Neural cell (in vitro differentiated cells): Measurements from ENCODE around the gene PIM3. TPM values are rescaled to one million over a fixed set of nuclear protein-coding genes. Genes with fewer than 3 reads are reported as not detected.

ENCODE experiments used
- H2AFZ ChIP-seq: fragments of 200-600, 300-800 bp; sonication (generic), shearing (Covaris generic); 2 replicates; pipeline ENCODE4 v1.6.0; 2014; ENCODE audit warnings: low read depth, mild to moderate bottlenecking, antibody characterized with exemption, low read length, moderate library complexity
- H3F3A ChIP-seq: fragments of 200-600 bp; shearing (Covaris generic); 2 replicates; pipeline ENCODE4 v1.6.1; 2016; ENCODE audit warnings: mild to moderate bottlenecking, moderate library complexity, mixed read lengths, antibody characterized with exemption, low read length; ENCODE audit not compliant: insufficient read depth, poor library complexity, severe bottlenecking
- H3K27ac ChIP-seq: fragments of 200-600, 300-800 bp; sonication (generic), shearing (Covaris generic); 2 replicates; pipeline ENCODE4 v1.5.1; 2014; ENCODE audit warnings: mild to moderate bottlenecking, low read length, moderate library complexity
- H3K27me3 ChIP-seq: fragments of 300-800, 200-600 bp; sonication (generic), shearing (Covaris generic); 2 replicates; pipeline ENCODE4 v1.6.0; 2014; ENCODE audit warnings: mild to moderate bottlenecking, low read depth, low read length, moderate library complexity; ENCODE audit not compliant: insufficient read depth
- H3K36me3 ChIP-seq: fragments of 300-800, 200-600 bp; sonication (generic), shearing (Covaris generic); 2 replicates; pipeline ENCODE4 v1.5.1; 2014; ENCODE audit warnings: mild to moderate bottlenecking, antibody characterized with exemption, low read length, moderate library complexity; ENCODE audit not compliant: insufficient read depth
- H3K4me2 ChIP-seq: fragments of 300-800, 200-600 bp; sonication (generic), shearing (Covaris generic); 2 replicates; pipeline ENCODE4 v1.6.0; 2014; ENCODE audit warnings: mild to moderate bottlenecking, low read length
- H3K4me3 ChIP-seq: fragments of 300-800, 200-600 bp; sonication (generic), shearing (Covaris generic); 2 replicates; pipeline ENCODE4 v1.5.1; 2014; ENCODE audit warnings: mild to moderate bottlenecking, low read length, moderate library complexity
- H3K79me2 ChIP-seq: fragments of 200-600 bp; shearing (Covaris generic); replicated peaks from 2 replicates; pipeline ENCODE4 v1.6.0; 2014; ENCODE audit warnings: mild to moderate bottlenecking, low read length, moderate library complexity; ENCODE audit not compliant: insufficient read depth
- H3K9ac ChIP-seq: fragments of 300-800, 200-600 bp; sonication (generic), shearing (Covaris generic); 2 replicates; pipeline ENCODE4 v1.6.1; 2016; ENCODE audit warnings: mild to moderate bottlenecking, low read length, mixed read lengths
- H3K9me2 ChIP-seq: fragments of 200-600 bp; shearing (Covaris generic); 2 replicates; pipeline ENCODE4 v1.6.1; 2016; ENCODE audit warnings: mild to moderate bottlenecking, low read length, mixed read lengths; ENCODE audit not compliant: insufficient read depth
- H3K9me3 ChIP-seq: fragments of 200-600, 300-800 bp; sonication (generic), shearing (Covaris generic); 2 replicates; pipeline ENCODE4 v1.6.1; 2016; ENCODE audit warnings: mild to moderate bottlenecking, mixed run types, low read length, moderate library complexity, mixed read lengths
- H4K20me1 ChIP-seq: fragments of 200-600 bp; shearing (Covaris generic); 2 replicates; pipeline ENCODE4 v1.6.1; 2016; ENCODE audit warnings: mild to moderate bottlenecking, mixed run types; ENCODE audit not compliant: insufficient read depth
- CTCF ChIP-seq: fragments of 450-650 bp; IDR thresholded peaks from 2 replicates; pipeline ENCODE4 v1.5.1; 2014; ENCODE audit warnings: antibody characterized with exemption, mild to moderate bottlenecking, moderate library complexity; ENCODE audit not compliant: poor library complexity, severe bottlenecking
- EP300 ChIP-seq: fragments of 450-650 bp; conservative IDR thresholded peaks from 2 replicates; pipeline ENCODE4 v1.6.1; 2014; ENCODE audit warnings: antibody characterized with exemption, mild to moderate bottlenecking, moderate library complexity; ENCODE audit not compliant: poor library complexity, severe bottlenecking
- EZH2 ChIP-seq: fragments of 200-600, 300-800 bp; shearing (Covaris generic), sonication (generic); IDR thresholded peaks from 2 replicates; pipeline ENCODE4 v1.6.1; 2014; ENCODE audit warnings: antibody characterized with exemption, low read length, borderline replicate concordance, mild to moderate bottlenecking; ENCODE audit not compliant: insufficient read depth, poor library complexity, severe bottlenecking
- MXI1 ChIP-seq: fragments of 450-650 bp; conservative IDR thresholded peaks from 2 replicates; pipeline ENCODE4 v1.6.1; 2014; ENCODE audit warnings: antibody characterized with exemption, mild to moderate bottlenecking; ENCODE audit not compliant: poor library complexity, severe bottlenecking
- POLR2AphosphoS5 ChIP-seq: IDR thresholded peaks from 2 replicates; pipeline ENCODE4 v1.6.1; 2012
- RAD21 ChIP-seq: fragments of 450-650 bp; conservative IDR thresholded peaks from 2 replicates; pipeline ENCODE4 v1.6.1; 2014; ENCODE audit warnings: antibody characterized with exemption, mild to moderate bottlenecking, moderate library complexity
- REST ChIP-seq: IDR thresholded peaks from 2 replicates; pipeline ENCODE4 v1.6.1; 2012; ENCODE audit warnings: borderline replicate concordance
- SMC3 ChIP-seq: fragments of 450-650 bp; conservative IDR thresholded peaks from 2 replicates; pipeline ENCODE4 v1.6.1; 2014; ENCODE audit warnings: antibody characterized with exemption, mild to moderate bottlenecking, moderate library complexity; ENCODE audit not compliant: poor library complexity
- TAF1 ChIP-seq: IDR thresholded peaks from 2 replicates; pipeline ENCODE4 v1.6.1; 2012; ENCODE audit warnings: low read depth
- polyA plus RNA-seq: library from polyadenylated mRNA; depleted of rRNA; stranded (reverse); fragments of >200 nt; gene quantifications from 2 replicates; pipeline ENCODE4 v1.2.3, GENCODE V29; 2014

Gene PIM3
- polyA plus RNA-seq, 1 donor from 2014 or later = 28.7 TPM

- TF ChIP-seq CTCF = no peak
- no peak for TF ChIP-seq TAF1
- no peak for TF ChIP-seq MXI1
- TF ChIP-seq EP300 = no peak
- TF ChIP-seq SMC3 = no peak
- TF ChIP-seq POLR2AphosphoS5 = no peak
- no peaks in the 10 kb centered on the region for H3F3A ChIP-seq
- no peak overlapping the region for H3K4me2 ChIP-seq
- no peak overlapping the region for H3K4me3 ChIP-seq
- no peaks in the 10 kb centered on the region for H3K27me3 ChIP-seq
- H2AFZ ChIP-seq = no peak overlapping the region
- no peaks in the 10 kb centered on the region for H3K36me3 ChIP-seq
- H3K9ac ChIP-seq = no peak overlapping the region
- H3K79me2 ChIP-seq = no peaks in the 10 kb centered on the region
- no peaks in the 10 kb centered on the region for H3K9me2 ChIP-seq
- no peaks in the 10 kb centered on the region for H4K20me1 ChIP-seq
- H3K27ac ChIP-seq = no peak overlapping the region
- no peaks in the 10 kb centered on the region for H3K9me3 ChIP-seq
Measured at GRCh38 chr22:49993649-49994360, 33.2 kb downstream of the PIM3 start.

GRCh38 chr22:49994361-49995040, 33.9 kb downstream of the PIM3 start:
- Histone ChIP-seq H3K9me2 (no peaks in the 10 kb centered on the region), H3K79me2 (no peaks in the 10 kb centered on the region), H3K27me3 (no peaks in the 10 kb centered on the region), H3K36me3 (no peaks in the 10 kb centered on the region), H3K4me3 (no peak overlapping the region), H3K9ac (no peak overlapping the region), H3F3A (no peaks in the 10 kb centered on the region), H3K4me2 (no peak overlapping the region), H3K27ac (no peak overlapping the region), H2AFZ (no peak overlapping the region), H3K9me3 (no peaks in the 10 kb centered on the region), H4K20me1 (no peaks in the 10 kb centered on the region)
- TF ChIP-seq RAD21 (no peak), REST (no peak), EP300 (no peak), CTCF (no peak), EZH2 (no peak)
